HEK293 (cell line): ENCODE results near the gene MRPS11.

Experiments
- CTCF ChIP-seq: fragments of 450-650 bp; formaldehyde crosslinking; IDR thresholded peaks from 2 replicates; pipeline ENCODE4 v1.5.1; 2016; ENCODE audit warnings: missing biosample characterization, missing genetic modification characterization
- HOXA7 ChIP-seq: sonication (generic); formaldehyde crosslinking; IDR thresholded peaks from 2 replicates; pipeline ENCODE4 v1.8.1; 2022; ENCODE audit warnings: missing genetic modification reagents, borderline replicate concordance
- HOXC10 ChIP-seq: sonication (generic); formaldehyde crosslinking; IDR thresholded peaks from 2 replicates; pipeline ENCODE4 v1.8.1; 2023; ENCODE audit warnings: mild to moderate bottlenecking, missing genetic modification reagents
- KLF1 ChIP-seq: fragments of 450-650 bp; formaldehyde crosslinking; IDR thresholded peaks from 2 replicates; pipeline ENCODE4 v1.5.1; 2016; ENCODE audit warnings: missing biosample characterization, missing genetic modification characterization
- TRIM28 ChIP-seq: IDR thresholded peaks from 2 replicates; pipeline ENCODE4 v1.6.1; 2011; ENCODE audit warnings: low read length, control low read depth, borderline replicate concordance
- ZNF140 ChIP-seq: fragments of 450-650 bp; formaldehyde crosslinking; IDR thresholded peaks from 2 replicates; pipeline ENCODE4 v1.5.1; 2016; ENCODE audit warnings: missing biosample characterization, missing genetic modification characterization
- ZNF335 ChIP-seq: fragments of 450-650 bp; formaldehyde crosslinking; conservative IDR thresholded peaks from 2 replicates; pipeline ENCODE4 v1.5.1; 2016; ENCODE audit warnings: missing biosample characterization, missing genetic modification characterization
- ZNF660 ChIP-seq: fragments of 450-650 bp; IDR thresholded peaks from 2 replicates; pipeline ENCODE4 v1.5.1; 2018; ENCODE audit warnings: missing biosample characterization, mild to moderate bottlenecking, missing genetic modification characterization
- TF ChIP-seq, protein P1 (sequence below): fragments of 450-650 bp; formaldehyde crosslinking; IDR thresholded peaks from 2 replicates; pipeline ENCODE4 v1.5.1; 2016; ENCODE audit warnings: missing biosample characterization, missing genetic modification characterization

GRCh38 chr15:88423331-88423730 lies 44.2 kb upstream of the MRPS11 start:
- TF ChIP-seq, protein P1, sequence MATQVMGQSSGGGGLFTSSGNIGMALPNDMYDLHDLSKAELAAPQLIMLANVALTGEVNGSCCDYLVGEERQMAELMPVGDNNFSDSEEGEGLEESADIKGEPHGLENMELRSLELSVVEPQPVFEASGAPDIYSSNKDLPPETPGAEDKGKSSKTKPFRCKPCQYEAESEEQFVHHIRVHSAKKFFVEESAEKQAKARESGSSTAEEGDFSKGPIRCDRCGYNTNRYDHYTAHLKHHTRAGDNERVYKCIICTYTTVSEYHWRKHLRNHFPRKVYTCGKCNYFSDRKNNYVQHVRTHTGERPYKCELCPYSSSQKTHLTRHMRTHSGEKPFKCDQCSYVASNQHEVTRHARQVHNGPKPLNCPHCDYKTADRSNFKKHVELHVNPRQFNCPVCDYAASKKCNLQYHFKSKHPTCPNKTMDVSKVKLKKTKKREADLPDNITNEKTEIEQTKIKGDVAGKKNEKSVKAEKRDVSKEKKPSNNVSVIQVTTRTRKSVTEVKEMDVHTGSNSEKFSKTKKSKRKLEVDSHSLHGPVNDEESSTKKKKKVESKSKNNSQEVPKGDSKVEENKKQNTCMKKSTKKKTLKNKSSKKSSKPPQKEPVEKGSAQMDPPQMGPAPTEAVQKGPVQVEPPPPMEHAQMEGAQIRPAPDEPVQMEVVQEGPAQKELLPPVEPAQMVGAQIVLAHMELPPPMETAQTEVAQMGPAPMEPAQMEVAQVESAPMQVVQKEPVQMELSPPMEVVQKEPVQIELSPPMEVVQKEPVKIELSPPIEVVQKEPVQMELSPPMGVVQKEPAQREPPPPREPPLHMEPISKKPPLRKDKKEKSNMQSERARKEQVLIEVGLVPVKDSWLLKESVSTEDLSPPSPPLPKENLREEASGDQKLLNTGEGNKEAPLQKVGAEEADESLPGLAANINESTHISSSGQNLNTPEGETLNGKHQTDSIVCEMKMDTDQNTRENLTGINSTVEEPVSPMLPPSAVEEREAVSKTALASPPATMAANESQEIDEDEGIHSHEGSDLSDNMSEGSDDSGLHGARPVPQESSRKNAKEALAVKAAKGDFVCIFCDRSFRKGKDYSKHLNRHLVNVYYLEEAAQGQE (tag by site-specific recombination) = no peak
- TF ChIP-seq HOXA7 (CRISPR knock-in tag) = no peak
- no peak for TF ChIP-seq HOXC10 (CRISPR knock-in tag)
- no peak for TF ChIP-seq ZNF140 (tag by site-specific recombination)
- TF ChIP-seq ZNF335 (tag by site-specific recombination) = no peak
- no peak for TF ChIP-seq KLF1 (tag by site-specific recombination)
- no peak for TF ChIP-seq CTCF
- TF ChIP-seq TRIM28 = no peak
- TF ChIP-seq ZNF660 (tag by site-specific recombination) = no peak
